HG02798 (cell line): ENCODE results near the gene LRRTM2.

ENCODE experiments used
- ATAC-seq: cut with Tn5 transposase; IDR thresholded peaks from one replicate; pipeline ENCODE4 v1.9.1; 2021; ENCODE audit warnings: mild to moderate bottlenecking; ENCODE audit not compliant: unreplicated experiment, poor library complexity

The LRRTM2 gene

GRCh38 chr5:138884554-138884953, 9.4 kb upstream of the LRRTM2 start:
- ATAC-seq = no peak

- no peak for ATAC-seq
These were observed 9.0 kb upstream of the LRRTM2 start for GRCh38 chr5:138884094-138884493.

GRCh38 chr5:138883211-138883610, 8.1 kb upstream of the LRRTM2 start:
- ATAC-seq = no peak

GRCh38 chr5:138878437-138879235, 3.5 kb upstream of the LRRTM2 start:
- no peak for ATAC-seq

GRCh38 chr5:138876811-138877210, 1.7 kb upstream of the LRRTM2 start:
- no peak for ATAC-seq

GRCh38 chr5:138875946-138876345, 811 bp upstream of the LRRTM2 start:
- ATAC-seq = no peak

- no peak for ATAC-seq
These were observed 379 bp upstream of the LRRTM2 start for GRCh38 chr5:138875552-138875875.

- ATAC-seq = no peak
These were observed 894 bp downstream of the LRRTM2 start for GRCh38 chr5:138874241-138874640.

- no peak for ATAC-seq
These were observed 1.5 kb downstream of the LRRTM2 start for GRCh38 chr5:138873466-138874221.

GRCh38 chr5:138872841-138873465, 2.2 kb downstream of the LRRTM2 start:
- no peak for ATAC-seq

- no peak for ATAC-seq
These were observed 4.5 kb downstream of the LRRTM2 start for GRCh38 chr5:138870611-138871010.

- ATAC-seq = no peak
These were observed 5.2 kb downstream of the LRRTM2 start for GRCh38 chr5:138869763-138870500.

- ATAC-seq = no peak
These were observed 6.1 kb downstream of the LRRTM2 start for GRCh38 chr5:138869038-138869437.

- no peak for ATAC-seq
These were observed 8.1 kb downstream of the LRRTM2 start for GRCh38 chr5:138867011-138867410.

GRCh38 chr5:138853132-138853531, 22.0 kb downstream of the LRRTM2 start:
- no peak for ATAC-seq

- no peak for ATAC-seq
These were observed 24.2 kb downstream of the LRRTM2 start for GRCh38 chr5:138850865-138851435.

- ATAC-seq = no peak
These were observed 25.3 kb downstream of the LRRTM2 start for GRCh38 chr5:138849882-138850281.

- ATAC-seq = no peak
These were observed 25.7 kb downstream of the LRRTM2 start for GRCh38 chr5:138849439-138849838.

- no peak for ATAC-seq
These were observed 30.2 kb downstream of the LRRTM2 start for GRCh38 chr5:138844812-138845513.

- ATAC-seq = no peak
These were observed 31.0 kb downstream of the LRRTM2 start for GRCh38 chr5:138844125-138844461.
